Mesenchymal stem cell (in vitro differentiated cells and primary cell): ENCODE results near the gene NTHL1. TPM values are rescaled to one million over a fixed set of nuclear protein-coding genes. Genes with fewer than 3 reads are reported as not detected.

Experiments used
- DNase-seq: peaks from one replicate; pipeline ENCODE4 v3.0.0-alpha.2; 2013
- H2AFZ ChIP-seq: one replicate; pipeline ENCODE4 v1.6.1; 2013; ENCODE audit warnings: low read depth, mild to moderate bottlenecking, control low read depth, inconsistent platforms, low read length, moderate library complexity
- H2AK5ac ChIP-seq: 2 replicates; pipeline ENCODE4 v1.6.1; 2013; ENCODE audit warnings: low read length, moderate library complexity, mild to moderate bottlenecking, inconsistent platforms; ENCODE audit not compliant: severe bottlenecking
- H2BK120ac ChIP-seq: one replicate; pipeline ENCODE4 v1.6.1; 2013; ENCODE audit warnings: low read depth, mild to moderate bottlenecking, inconsistent platforms, low read length, moderate library complexity
- H2BK12ac ChIP-seq, 2 experiments: one replicate each; pipeline ENCODE4 v1.6.1; 2013; ENCODE audit warnings: inconsistent platforms in 2 of 2, low read length in 2 of 2, mild to moderate bottlenecking in 2 of 2, moderate library complexity in 2 of 2, control low read depth in 1 of 2
- H2BK15ac ChIP-seq: one replicate; pipeline ENCODE4 v1.6.1; 2013; ENCODE audit warnings: mild to moderate bottlenecking, low read depth, inconsistent platforms; ENCODE audit not compliant: poor library complexity, severe bottlenecking
- H2BK5ac ChIP-seq: 2 replicates; pipeline ENCODE4 v1.6.1; 2013; ENCODE audit warnings: low read depth, mild to moderate bottlenecking, low read length, control low read depth, inconsistent platforms; ENCODE audit not compliant: poor library complexity, severe bottlenecking
- H3K14ac ChIP-seq, 2 experiments: one replicate each; pipeline ENCODE4 v1.6.1; 2013; ENCODE audit warnings: inconsistent platforms in 2 of 2, low read length in 2 of 2, control low read depth in 1 of 2, mild to moderate bottlenecking in 1 of 2, moderate library complexity in 1 of 2
- H3K18ac ChIP-seq, 2 experiments: one replicate each; pipeline ENCODE4 v1.6.1; 2013; ENCODE audit warnings: inconsistent platforms in 2 of 2, low read length in 2 of 2, control low read depth in 1 of 2, low read depth in 1 of 2, mild to moderate bottlenecking in 1 of 2
- H3K23ac ChIP-seq, 2 experiments: one replicate each; pipeline ENCODE4 v1.6.1; 2013; ENCODE audit warnings: inconsistent platforms in 2 of 2, low read length in 2 of 2, mild to moderate bottlenecking in 2 of 2, moderate library complexity in 2 of 2, control low read depth in 1 of 2
- H3K27ac ChIP-seq: 2 replicates; pipeline ENCODE4 v1.5.1; 2013; ENCODE audit warnings: mild to moderate bottlenecking, moderate library complexity, low read length, control low read depth, inconsistent platforms; ENCODE audit not compliant: poor library complexity, severe bottlenecking
- H3K27me3 ChIP-seq, 2 experiments: 2 replicates each; pipeline versions ENCODE4 v1.6.1 to v1.7.0; 2013; ENCODE audit warnings: low read length in 2 of 2, mild to moderate bottlenecking in 2 of 2, moderate library complexity in 2 of 2, control low read depth in 1 of 2, inconsistent platforms in 1 of 2; ENCODE audit not compliant: control insufficient read depth in 1 of 2, insufficient read depth in 1 of 2
- H3K36me3 ChIP-seq, 2 experiments: 2 replicates each; pipeline versions ENCODE4 v1.6.1 to v1.7.0; 2013; ENCODE audit warnings: low read length in 2 of 2, control low read depth in 1 of 2, inconsistent platforms in 1 of 2, low read depth in 1 of 2, mild to moderate bottlenecking in 1 of 2; ENCODE audit not compliant: insufficient read depth in 2 of 2, control insufficient read depth in 1 of 2
- H3K4ac ChIP-seq, 2 experiments: one replicate each; pipeline ENCODE4 v1.6.1; 2013; ENCODE audit warnings: inconsistent platforms in 2 of 2, low read length in 2 of 2, mild to moderate bottlenecking in 2 of 2, moderate library complexity in 2 of 2, control low read depth in 1 of 2, low read depth in 1 of 2
- H3K4me1 ChIP-seq: 2 replicates; pipeline ENCODE4 v1.6.1; 2013; ENCODE audit warnings: low read depth, low read length, control low read depth; ENCODE audit not compliant: control insufficient read depth, insufficient read depth
- H3K4me2 ChIP-seq: 2 replicates; pipeline ENCODE4 v1.6.1; 2013; ENCODE audit warnings: low read length, mild to moderate bottlenecking, inconsistent platforms; ENCODE audit not compliant: poor library complexity, severe bottlenecking
- H3K4me3 ChIP-seq, 2 experiments: 2 replicates each; pipeline versions ENCODE4 v1.5.1 to v1.7.0; 2013; ENCODE audit warnings: low read length in 2 of 2, mild to moderate bottlenecking in 2 of 2, control low read depth in 1 of 2, low read depth in 1 of 2; ENCODE audit not compliant: insufficient read depth in 1 of 2
- H3K79me1 ChIP-seq: replicated peaks from 2 replicates; pipeline ENCODE4 v1.6.1; 2013; ENCODE audit warnings: mild to moderate bottlenecking, control low read depth, low read length, inconsistent platforms; ENCODE audit not compliant: poor library complexity, severe bottlenecking
- H3K9ac ChIP-seq: 2 replicates; pipeline ENCODE4 v1.7.0; 2013; ENCODE audit warnings: mild to moderate bottlenecking, low read length, moderate library complexity
- H3K9me3 ChIP-seq: 2 replicates; pipeline ENCODE4 v1.7.0; 2013; ENCODE audit warnings: mild to moderate bottlenecking, low read length; ENCODE audit not compliant: control insufficient read depth
- H4K8ac ChIP-seq: one replicate; pipeline ENCODE4 v1.6.1; 2013; ENCODE audit warnings: inconsistent platforms, mild to moderate bottlenecking, low read length, moderate library complexity
- H4K91ac ChIP-seq: one replicate; pipeline ENCODE4 v1.6.1; 2013; ENCODE audit warnings: mild to moderate bottlenecking, low read length, inconsistent platforms
- WGBS: methylation state at CpG from one replicate; pipeline ENCODE4 v1.1.7; 2013; ENCODE audit warnings: mixed read lengths; 5-methylcytosine and 5-hydroxymethylcytosine counted together
- polyA plus RNA-seq, 2 experiments: library from polyadenylated mRNA; stranded (reverse); fragments of 200-250 nt; gene quantifications; one replicate each; pipeline ENCODE4 v1.2.3, GENCODE V29; 2013

The NTHL1 gene
- polyA plus RNA-seq (2013, experiment 1 of 2): 16.3 TPM
- polyA plus RNA-seq (2013, experiment 2 of 2): 16.9 TPM

GRCh38 chr16:2047330-2048115 is at the start of gene NTHL1, which contains the start of gene TSC2:
NTHL1 (minus strand) TSS chr16:2047834; CDS start chr16:2047823, 11 bp downstream.
TSC2 (plus strand) TSS chr16:2047985; CDS start chr16:2048616, 631 bp downstream.
- Histone ChIP-seq H4K8ac (peak within 1 kb of the TSS; percentile 75), H3K4me3 (peak within 1 kb of the TSS; percentile 90 to 95), H3K4ac (peak within 1 kb of the TSS in 1 of 2 experiments; percentile 64), H4K91ac (no peak within 1 kb of the TSS), H2BK120ac (no peak within 1 kb of the TSS), H3K9me3 (no peaks in the 10 kb centered on the region), H3K4me1 (peaks cover 32% of the 10 kb centered on the region), H3K36me3 (peaks cover 17 to 52% of the 10 kb centered on the region in 2 experiments), H2BK12ac (peak within 1 kb of the TSS in 1 of 2 experiments; percentile 65), H3K9ac (peak within 1 kb of the TSS; percentile 89), H2BK15ac (no peak within 1 kb of the TSS), H2AFZ (peak within 1 kb of the TSS; percentile 92), H3K27me3 (no peaks in the 10 kb centered on the region), H3K4me2 (peak within 1 kb of the TSS; percentile 95), H2AK5ac (peak within 1 kb of the TSS; percentile 49), H2BK5ac (peak within 1 kb of the TSS; percentile 63), H3K14ac (peak within 1 kb of the TSS in 1 of 2 experiments; percentile 49), H3K18ac (peak within 1 kb of the TSS in 1 of 2 experiments; percentile 78), H3K23ac (peak within 1 kb of the TSS in 1 of 2 experiments; percentile 95), H3K27ac (peak within 1 kb of the TSS; percentile 55), H3K79me1 (peaks cover 26% of the 10 kb centered on the region)
- DNase-seq: peak; percentile 95
- 1% methylated on average over 79 of the region's 81 CpGs for WGBS

GRCh38 chr16:2096853-2097595 is 49.4 kb upstream of the NTHL1 start:
- Histone ChIP-seq H3K4ac (no peak overlapping the region), H3K36me3 (peaks cover 55 to 80% of the 10 kb centered on the region in 2 experiments), H3K18ac (no peak overlapping the region), H2AFZ (no peak overlapping the region), H2BK5ac (peak overlapping the region; percentile 82), H3K4me2 (peak overlapping the region; percentile 32), H3K27ac (peak overlapping the region; percentile 28), H3K4me3 (no peak overlapping the region), H3K23ac (no peak overlapping the region), H4K8ac (no peak overlapping the region), H2BK12ac (no peak overlapping the region), H2AK5ac (no peak overlapping the region), H4K91ac (peak overlapping the region; percentile 53), H3K9me3 (no peaks in the 10 kb centered on the region), H2BK15ac (no peak overlapping the region), H2BK120ac (no peak overlapping the region), H3K4me1 (peaks cover 35% of the 10 kb centered on the region), H3K9ac (no peak overlapping the region), H3K79me1 (peaks cover 9% of the 10 kb centered on the region), H3K27me3 (no peaks in the 10 kb centered on the region), H3K14ac (no peak overlapping the region)
- DNase-seq: no peak
- WGBS: 96% methylated on average over 15 of the region's 25 CpGs

GRCh38 chr16:2095918-2096582 is 48.4 kb upstream of the NTHL1 start:
- Histone ChIP-seq H3K14ac (no peak overlapping the region), H3K18ac (no peak overlapping the region), H2BK12ac (no peak overlapping the region), H3K4me3 (no peak overlapping the region), H4K8ac (no peak overlapping the region), H3K23ac (no peak overlapping the region), H2BK120ac (no peak overlapping the region), H4K91ac (no peak overlapping the region), H3K4me1 (peaks cover 44% of the 10 kb centered on the region), H2BK15ac (no peak overlapping the region), H3K27ac (peak overlapping the region; percentile 62), H3K79me1 (peaks cover 11% of the 10 kb centered on the region), H3K9ac (no peak overlapping the region), H3K36me3 (peaks cover 61 to 78% of the 10 kb centered on the region in 2 experiments), H2AK5ac (peak overlapping the region; percentile 76), H3K9me3 (no peaks in the 10 kb centered on the region), H3K4me2 (no peak overlapping the region), H2AFZ (no peak overlapping the region), H3K27me3 (no peaks in the 10 kb centered on the region), H3K4ac (no peak overlapping the region), H2BK5ac (no peak overlapping the region)
- DNase-seq: no peak
- WGBS: 97% methylated on average over 22 of the region's 23 CpGs
